NCI-H146 (cell line): Measurements from ENCODE around the gene CRAT.

Experiments used
- DNase-seq: peaks from one replicate; lab custom pipeline; 2025; lab: John Stamatoyannopoulos, UW

CRAT gene

DNA sequence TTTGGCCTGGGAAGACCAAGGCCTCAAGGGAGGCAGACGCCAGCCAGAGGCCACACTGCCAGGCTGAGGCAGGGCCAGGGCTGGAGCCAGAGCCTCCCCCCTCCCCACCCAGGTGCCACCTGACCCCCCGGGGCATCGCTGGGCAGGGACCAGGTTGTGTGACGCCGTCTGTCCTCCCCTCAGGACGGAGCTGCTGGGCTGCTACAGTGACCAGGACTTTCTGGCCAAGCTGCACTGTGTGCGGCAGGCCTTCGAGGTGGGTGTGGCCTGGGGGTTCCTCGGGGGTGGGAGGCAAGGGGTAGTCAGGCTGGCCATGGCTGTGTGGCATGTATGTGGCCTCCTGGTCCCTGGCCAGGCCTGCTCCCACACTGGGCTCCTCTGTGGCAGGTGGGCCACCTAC, 47.5 kb downstream of the CRAT start:
- DNase-seq, result no peak

DNA sequence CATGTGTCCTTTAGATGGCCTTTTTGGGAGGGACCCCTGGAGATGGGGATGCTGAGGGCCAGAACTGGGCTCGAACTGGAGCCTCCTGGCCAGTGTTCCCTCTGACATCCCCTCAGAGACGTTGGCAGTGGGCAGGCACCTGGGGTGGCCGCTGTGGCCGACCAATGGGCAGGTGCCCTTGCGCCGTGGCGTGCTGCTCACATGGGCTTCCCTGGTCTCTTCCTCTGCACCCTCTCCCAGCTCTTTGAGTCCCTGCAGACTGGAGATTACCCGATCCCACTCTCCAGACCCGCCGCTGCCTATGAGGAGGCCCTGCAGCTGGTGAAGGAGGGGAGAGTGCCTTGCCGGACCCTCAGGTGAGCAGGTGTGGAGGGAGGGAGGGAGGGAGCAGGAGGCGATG, 49.6 kb downstream of the CRAT start:
- DNase-seq, result no peak

DNA sequence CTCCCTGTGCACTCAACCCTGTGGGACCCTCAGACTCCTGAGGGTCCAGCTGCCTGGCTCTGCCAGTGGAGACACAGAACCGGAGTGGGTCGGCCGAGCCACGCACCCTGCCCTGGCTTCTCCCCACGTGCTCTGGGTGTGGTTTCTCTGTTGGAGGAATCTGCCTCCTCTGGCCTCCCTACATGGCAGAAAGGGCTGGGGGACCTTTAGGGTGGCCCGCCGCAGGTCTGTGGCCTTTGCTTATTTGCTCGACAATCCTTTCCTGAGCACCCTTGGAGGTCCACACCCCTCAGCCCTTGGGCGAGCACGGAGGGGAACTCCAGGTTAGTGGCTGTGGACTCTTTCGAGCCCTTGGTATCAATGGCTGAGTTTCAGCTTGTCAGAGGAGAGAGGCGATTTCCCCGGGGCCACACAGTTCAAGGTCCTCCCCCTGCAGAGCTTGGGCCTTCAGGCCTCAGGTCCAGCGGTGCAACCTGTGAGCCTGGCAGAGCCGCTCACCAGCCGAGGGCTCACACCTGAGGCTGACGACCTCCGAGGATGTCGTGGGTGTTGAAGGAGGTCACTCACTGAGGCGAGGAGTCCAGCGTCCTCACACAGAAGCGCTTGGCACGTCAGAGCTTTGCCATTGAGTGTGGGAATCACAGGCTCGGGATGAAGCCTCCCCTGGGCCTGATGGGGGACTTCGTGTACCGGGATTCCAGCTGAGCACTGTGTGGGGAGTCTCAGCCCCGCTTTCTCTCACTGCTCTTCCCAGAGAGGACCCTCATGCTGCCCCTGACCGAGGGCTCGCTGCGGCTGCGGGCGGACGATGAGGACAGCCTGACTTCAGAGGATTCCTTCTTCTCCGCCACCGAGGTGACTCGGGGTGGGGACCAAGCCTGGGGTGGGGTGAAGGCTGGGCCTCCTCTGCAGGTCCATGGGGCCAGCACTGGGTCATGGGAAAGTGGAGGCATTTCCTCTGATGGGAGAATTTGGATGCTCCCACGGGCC, 50.5 kb downstream of the CRAT start:
- no peak for DNase-seq

DNA sequence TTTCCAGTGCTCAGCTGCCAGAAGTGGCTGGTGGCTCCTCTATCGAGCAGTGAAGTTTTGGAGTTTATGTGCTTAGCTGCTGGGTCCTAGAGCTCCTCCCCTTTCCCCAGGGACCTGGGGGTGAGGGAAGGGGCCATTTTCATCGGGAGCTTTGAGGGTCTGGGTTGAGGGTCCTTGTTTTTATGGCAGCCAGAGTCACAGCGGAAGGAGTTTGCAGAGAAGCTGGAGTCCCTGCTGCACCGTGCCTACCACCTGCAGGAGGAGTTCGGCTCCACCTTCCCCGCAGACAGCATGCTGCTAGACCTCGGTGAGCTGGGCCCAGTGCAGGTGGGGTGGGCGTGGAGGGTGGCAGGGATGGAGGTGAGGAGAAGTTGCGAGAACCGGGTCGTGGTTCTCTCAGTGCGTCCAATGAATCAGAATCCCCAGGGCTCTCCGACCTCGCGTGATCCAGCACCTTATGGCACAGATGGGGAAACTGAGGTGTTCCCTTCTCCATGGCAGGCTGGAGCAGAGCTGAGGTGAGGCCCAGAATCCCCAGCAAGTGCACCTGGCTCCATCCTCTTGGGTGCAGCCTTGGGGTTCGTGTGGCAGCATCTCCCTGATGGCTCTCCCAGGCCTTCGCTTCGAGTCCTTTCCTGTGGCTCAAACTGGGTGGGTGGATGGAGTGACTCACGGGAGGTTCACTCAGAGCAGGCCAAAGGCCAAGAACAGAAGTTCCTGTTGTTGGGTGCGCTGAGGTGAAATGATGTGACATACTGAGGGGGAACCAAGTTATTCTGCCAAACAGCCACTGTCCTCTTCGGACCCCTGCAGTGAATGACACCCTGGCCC, 51.4 kb downstream of the CRAT start:
- no peak for DNase-seq

DNA sequence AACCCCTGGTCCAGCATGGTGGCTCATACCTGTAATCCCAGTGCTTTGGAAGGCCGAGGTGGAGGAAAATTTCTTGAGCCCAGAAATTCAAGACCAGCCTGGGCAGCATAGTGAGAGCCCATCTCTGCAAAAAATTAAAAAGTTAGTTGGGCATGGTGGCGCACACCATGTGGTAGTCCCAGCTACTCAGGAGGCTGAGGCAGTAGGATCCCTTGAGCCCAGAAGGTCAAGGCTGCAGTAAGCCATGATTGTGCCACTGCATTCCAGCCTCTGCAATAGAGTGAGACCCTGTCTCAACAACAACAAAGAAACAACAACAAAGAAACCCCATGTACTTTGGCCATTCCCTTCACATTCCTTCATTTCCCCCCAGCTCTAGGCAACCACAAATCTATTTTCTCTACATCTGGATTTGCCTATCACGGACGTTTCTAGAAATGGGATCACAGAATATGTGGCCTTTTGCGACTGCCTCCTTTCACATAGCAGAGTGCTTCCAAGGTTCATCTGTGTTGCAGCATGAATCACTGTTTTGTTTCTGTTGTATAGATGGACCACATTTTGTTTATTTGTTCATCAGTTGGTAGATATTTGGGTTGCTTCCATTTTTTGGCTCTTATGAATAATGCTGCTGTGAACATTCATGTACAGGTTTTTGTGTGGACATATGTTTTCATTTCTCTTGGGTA, 56.3 kb downstream of the CRAT start:
- DNase-seq, result no peak

DNA sequence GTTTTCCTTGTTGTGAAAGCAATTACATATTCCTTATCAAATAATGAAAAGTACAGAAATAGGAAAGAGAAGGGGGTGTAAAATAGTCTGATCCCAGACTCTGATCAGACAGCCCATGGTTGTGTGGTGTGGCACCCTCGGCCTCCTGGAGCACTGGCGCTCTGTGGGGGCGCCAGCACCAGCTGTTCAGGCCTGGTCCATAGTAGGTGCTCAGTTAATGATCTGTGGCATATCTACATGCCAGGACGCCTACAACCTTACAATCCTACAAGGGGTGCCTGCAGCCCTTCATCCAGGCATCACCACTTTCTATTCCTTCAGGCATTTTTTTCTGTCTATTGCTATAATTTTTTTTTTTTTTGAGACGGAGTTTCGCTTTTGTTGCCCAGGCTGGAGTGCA, 57.6 kb downstream of the CRAT start:
- DNase-seq, result no peak

DNA sequence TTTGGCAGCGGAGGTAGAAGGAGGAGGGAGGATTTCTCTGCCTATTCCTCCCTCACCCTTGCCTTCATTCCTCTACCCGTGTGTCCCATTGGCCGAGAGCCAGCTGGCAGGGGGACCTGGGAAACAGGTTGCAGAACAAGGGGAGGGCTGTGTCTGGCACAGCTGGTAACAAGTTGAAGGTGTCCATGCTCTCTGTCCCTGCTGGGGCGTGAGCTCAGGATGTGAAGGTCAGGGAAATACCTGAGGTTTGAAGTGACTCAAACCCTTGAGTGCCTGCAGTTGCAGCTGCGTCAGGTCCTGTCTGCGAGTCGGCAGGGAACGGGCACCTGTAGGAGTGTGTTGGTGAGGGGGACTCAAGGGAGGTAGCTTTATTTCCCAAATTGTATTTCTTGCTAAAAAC, 58.0 kb downstream of the CRAT start:
- DNase-seq, result no peak
